Neural progenitor cell (in vitro differentiated cells): ENCODE results near the gene UGT1A7. TPM values are rescaled to one million over a fixed set of nuclear protein-coding genes. Genes with fewer than 3 reads are reported as not detected.

Source experiments
- DNase-seq: peaks from one replicate; pipeline ENCODE4 v3.0.0-alpha.2; 2016; ENCODE audit warnings: low spot score
- H2AFZ ChIP-seq: fragments of 200-600 bp; sonication (generic); replicated peaks from 2 replicates; pipeline ENCODE4 v1.6.1; 2016; ENCODE audit warnings: antibody characterized with exemption
- H3F3A ChIP-seq: fragments of 200-600 bp; sonication (generic); 2 replicates; pipeline ENCODE4 v1.6.1; 2016; ENCODE audit warnings: antibody characterized with exemption, low read depth
- H3K27ac ChIP-seq: fragments of 200-600 bp; sonication (generic); 2 replicates; pipeline ENCODE4 v1.5.1; 2016; ENCODE audit warnings: mild to moderate bottlenecking
- H3K27me3 ChIP-seq: fragments of 200-600 bp; sonication (generic); 2 replicates; pipeline ENCODE4 v1.6.1; 2016; ENCODE audit warnings: mild to moderate bottlenecking, moderate library complexity
- H3K36me3 ChIP-seq: fragments of 200-600 bp; sonication (generic); 2 replicates; pipeline ENCODE4 v1.5.1; 2016
- H3K4me1 ChIP-seq: fragments of 200-600 bp; sonication (generic); 2 replicates; pipeline ENCODE4 v1.6.1; 2016; ENCODE audit warnings: mixed run types
- H3K4me2 ChIP-seq: fragments of 200-600 bp; sonication (generic); 2 replicates; pipeline ENCODE4 v1.6.1; 2016
- H3K4me3 ChIP-seq: fragments of 200-600 bp; sonication (generic); 2 replicates; pipeline ENCODE4 v1.5.1; 2016
- H3K79me2 ChIP-seq: fragments of 200-600 bp; sonication (generic); 2 replicates; pipeline ENCODE4 v1.6.1; 2016; ENCODE audit warnings: low read depth
- H3K9ac ChIP-seq: fragments of 200-600 bp; sonication (generic); 2 replicates; pipeline ENCODE4 v1.6.1; 2016
- H3K9me3 ChIP-seq: fragments of 200-600 bp; sonication (generic); 2 replicates; pipeline ENCODE4 v1.5.1; 2016; ENCODE audit warnings: low read depth
- H4K20me1 ChIP-seq: fragments of 200-600 bp; sonication (generic); 2 replicates; pipeline ENCODE4 v1.6.1; 2016; ENCODE audit warnings: low read depth
- H3K27ac Mint-ChIP-seq: 3 replicates; pipeline ENCODE4 v1.8.0; 2021; ENCODE audit warnings: mixed read lengths
- H3K27me3 Mint-ChIP-seq: 2 replicates; pipeline ENCODE4 v1.8.0; 2022; ENCODE audit warnings: low read depth, mild to moderate bottlenecking, inconsistent platforms, moderate library complexity, mixed read lengths; ENCODE audit not compliant: insufficient read depth
- H3K36me3 Mint-ChIP-seq: 3 replicates; pipeline ENCODE4 v1.8.0; 2021; ENCODE audit warnings: mixed read lengths
- H3K4me1 Mint-ChIP-seq: 3 replicates; pipeline ENCODE4 v1.8.0; 2021; ENCODE audit warnings: mixed read lengths
- H3K4me3 Mint-ChIP-seq: 3 replicates; pipeline ENCODE4 v1.8.0; 2021; ENCODE audit warnings: mild to moderate bottlenecking, moderate library complexity, mixed read lengths
- H3K9me3 Mint-ChIP-seq: 3 replicates; pipeline ENCODE4 v1.8.0; 2020; ENCODE audit warnings: mixed read lengths
- EZH2 ChIP-seq: fragments of 200-600 bp; sonication (generic); IDR thresholded peaks from 2 replicates; pipeline ENCODE4 v1.6.1; 2017; ENCODE audit warnings: antibody characterized with exemption, mild to moderate bottlenecking, moderate library complexity
- EZH2phosphoT487 ChIP-seq: fragments of 200-600 bp; sonication (generic); IDR thresholded peaks from 2 replicates; pipeline ENCODE4 v1.6.1; 2017; ENCODE audit warnings: antibody characterized with exemption
- total RNA-seq: library from RNA; depleted of rRNA; stranded (reverse); fragments of >200 nt; gene quantifications from 2 replicates; pipeline ENCODE4 v1.2.3, GENCODE V29; 2015; ENCODE audit warnings: low replicate concordance
- TF ChIP-seq, protein P1 (sequence below): fragments of 200-600 bp; sonication (generic); IDR thresholded peaks from 2 replicates; pipeline ENCODE4 v1.5.1; 2017; ENCODE audit warnings: antibody characterized with exemption, mild to moderate bottlenecking

The UGT1A7 gene
- total RNA-seq, 1 donor from 2014 or later, result not detected

DNA sequence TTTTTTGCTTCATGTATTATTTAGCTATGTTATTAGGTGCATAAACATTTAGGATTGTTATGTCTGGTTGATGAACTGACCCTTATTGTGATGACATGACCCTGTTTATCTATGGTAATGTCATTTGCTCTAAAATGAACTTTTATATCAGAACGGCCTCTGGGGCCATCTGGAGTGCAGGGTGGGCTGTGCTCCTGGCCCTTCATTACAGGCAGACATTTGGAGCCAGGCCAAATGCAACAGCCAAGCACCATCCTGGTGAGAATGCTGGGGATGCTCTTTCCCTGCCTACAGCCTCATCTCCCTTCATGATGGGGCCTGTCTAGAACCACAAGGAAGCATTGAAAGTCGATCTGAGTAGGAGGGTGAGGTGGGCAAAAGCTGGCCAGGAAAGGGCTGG, 134.6 kb downstream of the UGT1A7 start:
- H3F3A ChIP-seq, result no peaks in the 10 kb centered on the region
- H3K36me3 ChIP-seq, result no peaks in the 10 kb centered on the region
- TF ChIP-seq EZH2 (no peak), EZH2phosphoT487 (no peak)
- TF ChIP-seq, protein P1, sequence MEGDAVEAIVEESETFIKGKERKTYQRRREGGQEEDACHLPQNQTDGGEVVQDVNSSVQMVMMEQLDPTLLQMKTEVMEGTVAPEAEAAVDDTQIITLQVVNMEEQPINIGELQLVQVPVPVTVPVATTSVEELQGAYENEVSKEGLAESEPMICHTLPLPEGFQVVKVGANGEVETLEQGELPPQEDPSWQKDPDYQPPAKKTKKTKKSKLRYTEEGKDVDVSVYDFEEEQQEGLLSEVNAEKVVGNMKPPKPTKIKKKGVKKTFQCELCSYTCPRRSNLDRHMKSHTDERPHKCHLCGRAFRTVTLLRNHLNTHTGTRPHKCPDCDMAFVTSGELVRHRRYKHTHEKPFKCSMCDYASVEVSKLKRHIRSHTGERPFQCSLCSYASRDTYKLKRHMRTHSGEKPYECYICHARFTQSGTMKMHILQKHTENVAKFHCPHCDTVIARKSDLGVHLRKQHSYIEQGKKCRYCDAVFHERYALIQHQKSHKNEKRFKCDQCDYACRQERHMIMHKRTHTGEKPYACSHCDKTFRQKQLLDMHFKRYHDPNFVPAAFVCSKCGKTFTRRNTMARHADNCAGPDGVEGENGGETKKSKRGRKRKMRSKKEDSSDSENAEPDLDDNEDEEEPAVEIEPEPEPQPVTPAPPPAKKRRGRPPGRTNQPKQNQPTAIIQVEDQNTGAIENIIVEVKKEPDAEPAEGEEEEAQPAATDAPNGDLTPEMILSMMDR, result no peak
- no peak overlapping the region for H3K9ac ChIP-seq
- Mint-ChIP-seq H3K27me3 (peaks cover 4% of the 10 kb centered on the region), H3K4me3 (no peak overlapping the region), H3K36me3 (no peaks in the 10 kb centered on the region), H3K9me3 (no peaks in the 10 kb centered on the region), H3K27ac (peak overlapping the region; percentile 46), H3K4me1 (peaks cover 10% of the 10 kb centered on the region)
- no peak for DNase-seq
- no peaks in the 10 kb centered on the region for H4K20me1 ChIP-seq
- H3K79me2 ChIP-seq, result no peaks in the 10 kb centered on the region
- H3K27ac ChIP-seq, result no peak overlapping the region
- H3K4me2 ChIP-seq, result no peak overlapping the region
- H3K4me3 ChIP-seq, result no peak overlapping the region
- H3K9me3 ChIP-seq, result no peaks in the 10 kb centered on the region
- no peaks in the 10 kb centered on the region for H3K4me1 ChIP-seq
- H2AFZ ChIP-seq, result no peak overlapping the region
- H3K27me3 ChIP-seq, result no peaks in the 10 kb centered on the region

DNA sequence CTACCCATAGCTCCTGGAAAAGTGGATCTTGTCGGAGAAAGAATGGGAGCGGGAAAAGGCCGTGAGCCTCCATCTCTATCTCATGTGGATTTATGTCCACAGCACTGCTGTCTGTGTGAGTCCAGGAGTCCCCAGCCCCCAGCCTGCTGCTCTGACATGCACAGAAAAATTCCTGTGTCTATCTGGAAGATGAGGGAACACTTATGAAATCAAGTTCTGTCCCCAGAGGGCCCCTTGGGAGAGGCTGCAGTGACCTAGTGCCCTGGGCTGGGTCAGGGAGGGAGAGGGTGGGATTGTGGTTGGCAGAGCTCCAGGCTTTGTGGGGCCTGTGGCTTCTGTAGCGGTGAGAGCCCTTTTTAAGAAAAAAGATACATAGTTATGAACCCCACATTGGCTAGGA, 135.1 kb downstream of the UGT1A7 start:
- Mint-ChIP-seq H3K9me3 (no peaks in the 10 kb centered on the region), H3K27ac (peak overlapping the region; percentile 46), H3K27me3 (peaks cover 4% of the 10 kb centered on the region), H3K4me3 (no peak overlapping the region), H3K36me3 (no peaks in the 10 kb centered on the region), H3K4me1 (peaks cover 10% of the 10 kb centered on the region)
- Histone ChIP-seq H3K79me2 (no peaks in the 10 kb centered on the region), H3K27ac (no peak overlapping the region), H3K9ac (no peak overlapping the region), H3K27me3 (no peaks in the 10 kb centered on the region), H2AFZ (no peak overlapping the region), H3K4me3 (no peak overlapping the region), H4K20me1 (no peaks in the 10 kb centered on the region), H3K9me3 (no peaks in the 10 kb centered on the region), H3K36me3 (no peaks in the 10 kb centered on the region), H3K4me2 (no peak overlapping the region), H3K4me1 (no peaks in the 10 kb centered on the region), H3F3A (no peaks in the 10 kb centered on the region)
- TF ChIP-seq EZH2phosphoT487, result no peak
- no peak for TF ChIP-seq EZH2
- TF ChIP-seq, protein P1, result no peak
- DNase-seq, result no peak

GRCh38 chr2:233817361-233817911, 135.7 kb downstream of the UGT1A7 start:
- H3K4me3 ChIP-seq, result no peak overlapping the region
- H3K27ac Mint-ChIP-seq, result no peak overlapping the region
- H3K9me3 ChIP-seq, result no peaks in the 10 kb centered on the region
- H3K9me3 Mint-ChIP-seq, result no peaks in the 10 kb centered on the region
- no peaks in the 10 kb centered on the region for H3F3A ChIP-seq
- no peak overlapping the region for H3K27ac ChIP-seq
- H3K79me2 ChIP-seq, result no peaks in the 10 kb centered on the region
- no peaks in the 10 kb centered on the region for H4K20me1 ChIP-seq
- H3K4me2 ChIP-seq, result no peak overlapping the region
- peaks cover 4% of the 10 kb centered on the region for H3K27me3 Mint-ChIP-seq
- H3K9ac ChIP-seq, result no peak overlapping the region
- no peaks in the 10 kb centered on the region for H3K27me3 ChIP-seq
- no peaks in the 10 kb centered on the region for H3K36me3 ChIP-seq
- no peak overlapping the region for H2AFZ ChIP-seq
- no peak for TF ChIP-seq EZH2
- no peak for DNase-seq
- peak overlapping the region; percentile 65 for H3K4me3 Mint-ChIP-seq
- H3K36me3 Mint-ChIP-seq, result no peaks in the 10 kb centered on the region
- H3K4me1 ChIP-seq, result no peaks in the 10 kb centered on the region
- peaks cover 10% of the 10 kb centered on the region for H3K4me1 Mint-ChIP-seq

DNA sequence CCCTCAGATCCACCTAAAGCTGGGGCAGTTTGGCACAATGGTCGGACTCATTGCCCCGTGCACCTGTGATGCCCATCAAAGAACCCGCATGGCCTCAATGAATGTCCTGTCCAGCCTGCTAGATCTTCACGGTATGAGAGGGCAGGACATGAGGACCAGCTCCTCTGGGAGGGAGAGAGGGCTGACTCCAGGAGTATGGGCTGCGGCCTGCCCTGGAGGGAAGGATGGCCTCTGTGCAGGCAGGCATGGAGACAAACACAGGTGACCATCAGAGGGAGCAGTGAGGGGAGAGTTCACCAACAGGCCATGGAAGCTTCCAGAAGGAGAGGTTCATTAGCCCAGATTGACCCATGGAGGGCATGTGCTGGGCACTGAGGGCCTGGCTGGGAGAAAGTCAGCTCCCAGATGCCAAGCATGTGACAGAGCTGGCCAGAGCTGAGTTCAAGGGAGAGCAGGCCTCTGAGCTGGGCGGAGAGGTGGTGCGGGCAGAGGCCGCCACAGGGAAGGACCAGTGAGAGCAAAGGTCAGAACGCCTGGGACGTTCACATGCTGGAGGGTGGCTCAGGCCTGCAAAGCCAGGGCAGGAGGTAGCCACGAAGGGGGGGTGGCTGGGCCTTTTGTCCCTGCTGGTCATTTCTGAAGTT, 136.4 kb downstream of the UGT1A7 start:
- Histone ChIP-seq H4K20me1 (no peaks in the 10 kb centered on the region), H3K4me3 (no peak overlapping the region), H3K9me3 (no peaks in the 10 kb centered on the region), H3K9ac (no peak overlapping the region), H3K27ac (no peak overlapping the region), H3F3A (no peaks in the 10 kb centered on the region), H3K4me2 (no peak overlapping the region), H2AFZ (no peak overlapping the region), H3K79me2 (no peaks in the 10 kb centered on the region), H3K36me3 (no peaks in the 10 kb centered on the region), H3K27me3 (no peaks in the 10 kb centered on the region), H3K4me1 (no peaks in the 10 kb centered on the region)
- Mint-ChIP-seq H3K9me3 (no peaks in the 10 kb centered on the region), H3K4me1 (peaks cover 10% of the 10 kb centered on the region), H3K4me3 (no peak overlapping the region), H3K27me3 (peaks cover 4% of the 10 kb centered on the region), H3K27ac (no peak overlapping the region), H3K36me3 (no peaks in the 10 kb centered on the region)
- DNase-seq, result no peak
- TF ChIP-seq EZH2, result no peak
- TF ChIP-seq EZH2phosphoT487, result no peak
- TF ChIP-seq, protein P1, result no peak
